MM.1S (cell line): ENCODE results near the gene CASTOR1.

Experiments
- CTCF ChIP-seq: fragments of 300-600 bp; sonication (generic); IDR thresholded peaks from 2 replicates; pipeline ENCODE4 v1.5.1; 2016; ENCODE audit warnings: antibody characterized with exemption, low read length, mixed read lengths
- EZH2phosphoT487 ChIP-seq: fragments of 300-600 bp; sonication (generic); IDR thresholded peaks from 2 replicates; pipeline ENCODE4 v1.6.1; 2018; ENCODE audit warnings: antibody characterized with exemption, low read length

GRCh38 chr22:30320021-30320556 lies 30.8 kb upstream of the CASTOR1 start:
- TF ChIP-seq EZH2phosphoT487 (no peak), CTCF (no peak)
